Stimulated activated CD8-positive, alpha-beta memory T cell treated with anti-CD3 and anti-CD28 coated beads, Interleukin-15, amount 100 ng/mL, for 48 hours (primary cell): ENCODE measurements around the gene RAD18.

Source experiments
- DNase-seq, 2 donors: peaks; one replicate each; pipeline ENCODE4 v3.0.0-alpha.2; 2020; ENCODE audit warnings: low read depth in 2 of 2

RAD18 gene

GRCh38 chr3:8895829-8896228, 67.4 kb downstream of the RAD18 start:
- DNase-seq, result no peak

- DNase-seq, result no peak
Measured at GRCh38 chr3:8893001-8893400, 70.3 kb downstream of the RAD18 start.

GRCh38 chr3:8891774-8892173, 71.5 kb downstream of the RAD18 start:
- DNase-seq, result no peak

- no peak for DNase-seq
Measured at GRCh38 chr3:8891303-8891702, 72.0 kb downstream of the RAD18 start.

- no peak for DNase-seq
Measured at GRCh38 chr3:8888301-8888915, 74.9 kb downstream of the RAD18 start.

GRCh38 chr3:8887435-8888300, 75.6 kb downstream of the RAD18 start:
- no peak for DNase-seq

- no peak for DNase-seq
Measured at GRCh38 chr3:8886546-8886945, 76.7 kb downstream of the RAD18 start.

GRCh38 chr3:8885536-8886316, 77.5 kb downstream of the RAD18 start:
- no peak for DNase-seq

- no peak for DNase-seq
Measured at GRCh38 chr3:8884630-8885290, 78.5 kb downstream of the RAD18 start.

GRCh38 chr3:8882642-8883041, 80.6 kb downstream of the RAD18 start:
- no peak for DNase-seq

- DNase-seq, result no peak
Measured at GRCh38 chr3:8882171-8882593, 81.1 kb downstream of the RAD18 start.

GRCh38 chr3:8879347-8879944, 83.8 kb downstream of the RAD18 start:
- DNase-seq, result no peak

- DNase-seq, result no peak
Measured at GRCh38 chr3:8875836-8876235, 87.4 kb downstream of the RAD18 start.

GRCh38 chr3:8873740-8874139, 89.5 kb downstream of the RAD18 start:
- no peak for DNase-seq

- DNase-seq, result no peak
Measured at GRCh38 chr3:8872261-8872660, 91.0 kb downstream of the RAD18 start.

GRCh38 chr3:8871306-8871705, 92.0 kb downstream of the RAD18 start:
- no peak for DNase-seq

- DNase-seq, result no peak
Measured at GRCh38 chr3:8870134-8870533, 93.1 kb downstream of the RAD18 start.

- DNase-seq, result no peak
Measured at GRCh38 chr3:8869613-8870012, 93.7 kb downstream of the RAD18 start.

- DNase-seq, result no peak
Measured at GRCh38 chr3:8868996-8869395, 94.3 kb downstream of the RAD18 start.

GRCh38 chr3:8867646-8868045, 95.6 kb downstream of the RAD18 start:
- no peak for DNase-seq

- no peak for DNase-seq
Measured at GRCh38 chr3:8865697-8866096, 97.6 kb downstream of the RAD18 start.
